K562 (cell line): ENCODE data around the gene AKT1S1. TPM values are rescaled to one million over a fixed set of nuclear protein-coding genes. Genes with fewer than 3 reads are reported as not detected.
A peak's percentile ranks its signal among the peaks of the same experiment; 100 is the strongest.

Experiments
- KAT7 ChIP-seq: sonication (generic); formaldehyde crosslinking; IDR thresholded peaks from 2 replicates; pipeline ENCODE4 v1.8.0; 2022; ENCODE audit warnings: missing genetic modification reagents, mild to moderate bottlenecking, borderline replicate concordance
- RUNX1 ChIP-seq: sonication (generic); IDR thresholded peaks from 2 replicates; pipeline ENCODE4 v1.6.1; 2016; ENCODE audit warnings: antibody characterized with exemption, low read depth
- ZNF253 ChIP-seq: fragments of 250-450 bp; sonication (Bioruptor Pico); conservative IDR thresholded peaks from 2 replicates; pipeline ENCODE4 v1.6.1; 2021; ENCODE audit warnings: mild to moderate bottlenecking
- polyA plus RNA-seq, 8 experiments: library from polyadenylated mRNA; depleted of rRNA in 4 of 8; stranded (reverse) in 5 of 8; unstranded in 3 of 8; fragments of >200 nt; fragmentation: Nextera tagmentation in 2 of 8; fragmentation: Illumina TruSeq in 1 of 8; extraction: Ambion mirVana in 2 of 8; extraction: Trizol in 1 of 8; gene quantifications; 2 replicates each; pipeline versions ENCODE4 v1.2.1 to v1.2.3, GENCODE V29; 2011 to 2014; ENCODE audit warnings: inconsistent platforms in 1 of 8, missing spikeins in 1 of 8
- total RNA-seq, 7 experiments: library from RNA; depleted of rRNA in 6 of 7; stranded (reverse); fragments of >200 nt in 6 of 7; fragmentation: Illumina TruSeq in 2 of 7; extraction: Trizol in 2 of 7; gene quantifications; 2 replicates each; pipeline versions ENCODE4 v1.2.1 to v1.2.3, GENCODE V29; 2011 to 2021; ENCODE audit warnings: low replicate concordance in 1 of 7
- TF ChIP-seq, protein P1 (sequence below): fragments of 450-650 bp; IDR thresholded peaks from 2 replicates; pipeline ENCODE4 v1.6.1; 2016; ENCODE audit warnings: mild to moderate bottlenecking, moderate library complexity
- TF ChIP-seq, protein P2 (sequence below): fragments of 200-800 bp; sonication (Bioruptor generic); IDR thresholded peaks from 2 replicates; pipeline ENCODE4 v1.6.1; 2017; ENCODE audit warnings: missing genetic modification characterization, missing compliant biosample characterization
- TF ChIP-seq, protein P3 (sequence below): sonication (generic); formaldehyde crosslinking; IDR thresholded peaks from 2 replicates; pipeline ENCODE4 v1.8.0; 2022; ENCODE audit warnings: missing genetic modification reagents, mild to moderate bottlenecking, borderline replicate concordance
- TF ChIP-seq, protein P4 (sequence below): sonication (generic); formaldehyde crosslinking; IDR thresholded peaks from 2 replicates; pipeline ENCODE4 v1.8.1; 2023; ENCODE audit warnings: mild to moderate bottlenecking, missing genetic modification reagents

AKT1S1 gene
- total and polyA plus RNA-seq, 9 of the 15 experiments (the other 6 are each of a cell fraction or from before 2014, with no cell fraction given) = 1.2 to 50.3 (median 17.1) TPM

DNA sequence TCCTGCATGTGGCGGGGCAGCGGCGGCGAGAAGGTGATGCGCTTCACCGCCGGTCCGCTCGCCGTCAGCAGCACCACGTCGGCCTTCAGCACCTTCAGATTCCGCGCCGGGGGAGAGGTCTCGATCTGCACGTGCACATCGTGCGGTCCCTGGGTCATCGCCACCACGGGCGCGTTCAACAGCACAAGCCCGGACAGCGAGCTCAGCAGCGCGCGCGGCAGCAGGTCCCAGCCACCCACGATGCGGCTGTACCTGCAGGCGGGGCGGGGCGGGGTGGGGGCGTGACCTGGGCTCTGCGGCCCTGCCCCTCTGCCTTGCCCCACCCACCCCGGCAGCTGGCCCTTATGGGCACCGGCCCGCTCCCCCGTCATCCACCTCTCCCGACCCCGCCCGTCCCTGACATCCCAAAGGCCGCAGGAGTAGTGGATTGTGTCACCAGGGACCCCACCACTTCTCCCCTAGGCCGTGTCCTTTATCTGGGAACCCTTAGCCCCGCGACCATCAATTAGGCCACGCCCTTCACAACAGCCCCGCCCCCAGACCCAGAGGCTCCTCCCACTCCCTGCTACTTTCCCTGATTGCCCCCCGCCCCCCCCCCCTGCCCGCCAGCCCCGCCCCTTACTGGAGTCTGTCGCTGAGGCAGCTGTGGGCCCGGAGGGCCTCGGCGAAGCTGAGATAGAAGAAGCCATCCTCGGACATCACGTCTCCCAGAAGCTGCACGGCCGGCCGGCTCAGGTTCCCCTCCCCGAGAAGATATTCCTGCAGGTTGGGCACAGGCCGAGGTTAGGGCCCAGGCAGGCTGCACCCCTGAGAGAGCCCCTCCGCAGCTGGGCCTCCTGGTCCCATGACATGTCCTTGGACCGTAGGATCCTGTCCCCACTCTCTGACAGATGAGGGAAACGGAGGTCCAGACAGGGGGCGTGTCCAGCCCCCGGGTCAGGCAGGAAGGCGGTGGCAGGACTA, 13.5 kb upstream of the AKT1S1 start (continued):
- TF ChIP-seq, protein P1, sequence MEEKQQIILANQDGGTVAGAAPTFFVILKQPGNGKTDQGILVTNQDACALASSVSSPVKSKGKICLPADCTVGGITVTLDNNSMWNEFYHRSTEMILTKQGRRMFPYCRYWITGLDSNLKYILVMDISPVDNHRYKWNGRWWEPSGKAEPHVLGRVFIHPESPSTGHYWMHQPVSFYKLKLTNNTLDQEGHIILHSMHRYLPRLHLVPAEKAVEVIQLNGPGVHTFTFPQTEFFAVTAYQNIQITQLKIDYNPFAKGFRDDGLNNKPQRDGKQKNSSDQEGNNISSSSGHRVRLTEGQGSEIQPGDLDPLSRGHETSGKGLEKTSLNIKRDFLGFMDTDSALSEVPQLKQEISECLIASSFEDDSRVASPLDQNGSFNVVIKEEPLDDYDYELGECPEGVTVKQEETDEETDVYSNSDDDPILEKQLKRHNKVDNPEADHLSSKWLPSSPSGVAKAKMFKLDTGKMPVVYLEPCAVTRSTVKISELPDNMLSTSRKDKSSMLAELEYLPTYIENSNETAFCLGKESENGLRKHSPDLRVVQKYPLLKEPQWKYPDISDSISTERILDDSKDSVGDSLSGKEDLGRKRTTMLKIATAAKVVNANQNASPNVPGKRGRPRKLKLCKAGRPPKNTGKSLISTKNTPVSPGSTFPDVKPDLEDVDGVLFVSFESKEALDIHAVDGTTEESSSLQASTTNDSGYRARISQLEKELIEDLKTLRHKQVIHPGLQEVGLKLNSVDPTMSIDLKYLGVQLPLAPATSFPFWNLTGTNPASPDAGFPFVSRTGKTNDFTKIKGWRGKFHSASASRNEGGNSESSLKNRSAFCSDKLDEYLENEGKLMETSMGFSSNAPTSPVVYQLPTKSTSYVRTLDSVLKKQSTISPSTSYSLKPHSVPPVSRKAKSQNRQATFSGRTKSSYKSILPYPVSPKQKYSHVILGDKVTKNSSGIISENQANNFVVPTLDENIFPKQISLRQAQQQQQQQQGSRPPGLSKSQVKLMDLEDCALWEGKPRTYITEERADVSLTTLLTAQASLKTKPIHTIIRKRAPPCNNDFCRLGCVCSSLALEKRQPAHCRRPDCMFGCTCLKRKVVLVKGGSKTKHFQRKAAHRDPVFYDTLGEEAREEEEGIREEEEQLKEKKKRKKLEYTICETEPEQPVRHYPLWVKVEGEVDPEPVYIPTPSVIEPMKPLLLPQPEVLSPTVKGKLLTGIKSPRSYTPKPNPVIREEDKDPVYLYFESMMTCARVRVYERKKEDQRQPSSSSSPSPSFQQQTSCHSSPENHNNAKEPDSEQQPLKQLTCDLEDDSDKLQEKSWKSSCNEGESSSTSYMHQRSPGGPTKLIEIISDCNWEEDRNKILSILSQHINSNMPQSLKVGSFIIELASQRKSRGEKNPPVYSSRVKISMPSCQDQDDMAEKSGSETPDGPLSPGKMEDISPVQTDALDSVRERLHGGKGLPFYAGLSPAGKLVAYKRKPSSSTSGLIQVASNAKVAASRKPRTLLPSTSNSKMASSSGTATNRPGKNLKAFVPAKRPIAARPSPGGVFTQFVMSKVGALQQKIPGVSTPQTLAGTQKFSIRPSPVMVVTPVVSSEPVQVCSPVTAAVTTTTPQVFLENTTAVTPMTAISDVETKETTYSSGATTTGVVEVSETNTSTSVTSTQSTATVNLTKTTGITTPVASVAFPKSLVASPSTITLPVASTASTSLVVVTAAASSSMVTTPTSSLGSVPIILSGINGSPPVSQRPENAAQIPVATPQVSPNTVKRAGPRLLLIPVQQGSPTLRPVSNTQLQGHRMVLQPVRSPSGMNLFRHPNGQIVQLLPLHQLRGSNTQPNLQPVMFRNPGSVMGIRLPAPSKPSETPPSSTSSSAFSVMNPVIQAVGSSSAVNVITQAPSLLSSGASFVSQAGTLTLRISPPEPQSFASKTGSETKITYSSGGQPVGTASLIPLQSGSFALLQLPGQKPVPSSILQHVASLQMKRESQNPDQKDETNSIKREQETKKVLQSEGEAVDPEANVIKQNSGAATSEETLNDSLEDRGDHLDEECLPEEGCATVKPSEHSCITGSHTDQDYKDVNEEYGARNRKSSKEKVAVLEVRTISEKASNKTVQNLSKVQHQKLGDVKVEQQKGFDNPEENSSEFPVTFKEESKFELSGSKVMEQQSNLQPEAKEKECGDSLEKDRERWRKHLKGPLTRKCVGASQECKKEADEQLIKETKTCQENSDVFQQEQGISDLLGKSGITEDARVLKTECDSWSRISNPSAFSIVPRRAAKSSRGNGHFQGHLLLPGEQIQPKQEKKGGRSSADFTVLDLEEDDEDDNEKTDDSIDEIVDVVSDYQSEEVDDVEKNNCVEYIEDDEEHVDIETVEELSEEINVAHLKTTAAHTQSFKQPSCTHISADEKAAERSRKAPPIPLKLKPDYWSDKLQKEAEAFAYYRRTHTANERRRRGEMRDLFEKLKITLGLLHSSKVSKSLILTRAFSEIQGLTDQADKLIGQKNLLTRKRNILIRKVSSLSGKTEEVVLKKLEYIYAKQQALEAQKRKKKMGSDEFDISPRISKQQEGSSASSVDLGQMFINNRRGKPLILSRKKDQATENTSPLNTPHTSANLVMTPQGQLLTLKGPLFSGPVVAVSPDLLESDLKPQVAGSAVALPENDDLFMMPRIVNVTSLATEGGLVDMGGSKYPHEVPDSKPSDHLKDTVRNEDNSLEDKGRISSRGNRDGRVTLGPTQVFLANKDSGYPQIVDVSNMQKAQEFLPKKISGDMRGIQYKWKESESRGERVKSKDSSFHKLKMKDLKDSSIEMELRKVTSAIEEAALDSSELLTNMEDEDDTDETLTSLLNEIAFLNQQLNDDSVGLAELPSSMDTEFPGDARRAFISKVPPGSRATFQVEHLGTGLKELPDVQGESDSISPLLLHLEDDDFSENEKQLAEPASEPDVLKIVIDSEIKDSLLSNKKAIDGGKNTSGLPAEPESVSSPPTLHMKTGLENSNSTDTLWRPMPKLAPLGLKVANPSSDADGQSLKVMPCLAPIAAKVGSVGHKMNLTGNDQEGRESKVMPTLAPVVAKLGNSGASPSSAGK = peak; percentile 82
- TF ChIP-seq, protein P2, sequence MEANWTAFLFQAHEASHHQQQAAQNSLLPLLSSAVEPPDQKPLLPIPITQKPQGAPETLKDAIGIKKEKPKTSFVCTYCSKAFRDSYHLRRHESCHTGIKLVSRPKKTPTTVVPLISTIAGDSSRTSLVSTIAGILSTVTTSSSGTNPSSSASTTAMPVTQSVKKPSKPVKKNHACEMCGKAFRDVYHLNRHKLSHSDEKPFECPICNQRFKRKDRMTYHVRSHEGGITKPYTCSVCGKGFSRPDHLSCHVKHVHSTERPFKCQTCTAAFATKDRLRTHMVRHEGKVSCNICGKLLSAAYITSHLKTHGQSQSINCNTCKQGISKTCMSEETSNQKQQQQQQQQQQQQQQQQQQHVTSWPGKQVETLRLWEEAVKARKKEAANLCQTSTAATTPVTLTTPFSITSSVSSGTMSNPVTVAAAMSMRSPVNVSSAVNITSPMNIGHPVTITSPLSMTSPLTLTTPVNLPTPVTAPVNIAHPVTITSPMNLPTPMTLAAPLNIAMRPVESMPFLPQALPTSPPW = peak; percentile 96
- TF ChIP-seq RUNX1 (peak; percentile 8; the same call in 1 of the 2 replicates), KAT7 (CRISPR knock-in tag) (peak; percentile 63), ZNF253 (no peak)
- TF ChIP-seq, protein P3, sequence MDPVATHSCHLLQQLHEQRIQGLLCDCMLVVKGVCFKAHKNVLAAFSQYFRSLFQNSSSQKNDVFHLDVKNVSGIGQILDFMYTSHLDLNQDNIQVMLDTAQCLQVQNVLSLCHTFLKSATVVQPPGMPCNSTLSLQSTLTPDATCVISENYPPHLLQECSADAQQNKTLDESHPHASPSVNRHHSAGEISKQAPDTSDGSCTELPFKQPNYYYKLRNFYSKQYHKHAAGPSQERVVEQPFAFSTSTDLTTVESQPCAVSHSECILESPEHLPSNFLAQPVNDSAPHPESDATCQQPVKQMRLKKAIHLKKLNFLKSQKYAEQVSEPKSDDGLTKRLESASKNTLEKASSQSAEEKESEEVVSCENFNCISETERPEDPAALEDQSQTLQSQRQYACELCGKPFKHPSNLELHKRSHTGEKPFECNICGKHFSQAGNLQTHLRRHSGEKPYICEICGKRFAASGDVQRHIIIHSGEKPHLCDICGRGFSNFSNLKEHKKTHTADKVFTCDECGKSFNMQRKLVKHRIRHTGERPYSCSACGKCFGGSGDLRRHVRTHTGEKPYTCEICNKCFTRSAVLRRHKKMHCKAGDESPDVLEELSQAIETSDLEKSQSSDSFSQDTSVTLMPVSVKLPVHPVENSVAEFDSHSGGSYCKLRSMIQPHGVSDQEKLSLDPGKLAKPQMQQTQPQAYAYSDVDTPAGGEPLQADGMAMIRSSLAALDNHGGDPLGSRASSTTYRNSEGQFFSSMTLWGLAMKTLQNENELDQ = no peak
- TF ChIP-seq, protein P4, sequence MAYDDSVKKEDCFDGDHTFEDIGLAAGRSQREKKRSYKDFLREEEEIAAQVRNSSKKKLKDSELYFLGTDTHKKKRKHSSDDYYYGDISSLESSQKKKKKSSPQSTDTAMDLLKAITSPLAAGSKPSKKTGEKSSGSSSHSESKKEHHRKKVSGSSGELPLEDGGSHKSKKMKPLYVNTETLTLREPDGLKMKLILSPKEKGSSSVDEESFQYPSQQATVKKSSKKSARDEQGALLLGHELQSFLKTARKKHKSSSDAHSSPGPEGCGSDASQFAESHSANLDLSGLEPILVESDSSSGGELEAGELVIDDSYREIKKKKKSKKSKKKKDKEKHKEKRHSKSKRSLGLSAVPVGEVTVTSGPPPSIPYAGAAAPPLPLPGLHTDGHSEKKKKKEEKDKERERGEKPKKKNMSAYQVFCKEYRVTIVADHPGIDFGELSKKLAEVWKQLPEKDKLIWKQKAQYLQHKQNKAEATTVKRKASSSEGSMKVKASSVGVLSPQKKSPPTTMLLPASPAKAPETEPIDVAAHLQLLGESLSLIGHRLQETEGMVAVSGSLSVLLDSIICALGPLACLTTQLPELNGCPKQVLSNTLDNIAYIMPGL = peak; percentile 68; the same call in 1 of the 2 replicates
